ENCODE results near the gene CCDC106. TPM values are rescaled to one million over a fixed set of nuclear protein-coding genes. Genes with fewer than 3 reads are reported as not detected.

Gene CCDC106
- total RNA-seq, 2 experiments from 2014 or later, result 29.0 to 30.1 TPM

- Histone ChIP-seq H3K27ac (ENCODE audit: low read depth, low read length, poor library complexity, severe bottlenecking) (no peak overlapping the region), H3K4me3 (ENCODE audit: low read depth, low read length, poor library complexity, severe bottlenecking) (peak overlapping the region; percentile 98), H3K4me2 (ENCODE audit: low read length) (peak overlapping the region; percentile 100), H3K4me1 (ENCODE audit: insufficient read depth, low read length, poor library complexity, severe bottlenecking) (peaks cover 57% of the 10 kb centered on the region), H3K36me3 (ENCODE audit: insufficient read depth, low read length) (peaks cover 7% of the 10 kb centered on the region; the same call in 1 of the 2 replicates), H2AFZ (ENCODE audit: low read length) (no peak overlapping the region), H3K9me2 (ENCODE audit: insufficient read depth, low read length) (no peaks in the 10 kb centered on the region), H4K20me1 (ENCODE audit: insufficient read depth, low read length) (no peaks in the 10 kb centered on the region), H3K9me3 (ENCODE audit: low read length) (no peaks in the 10 kb centered on the region), H3K79me2 (ENCODE audit: insufficient read depth, low read depth, low read length) (peaks cover 31% of the 10 kb centered on the region)
- TF ChIP-seq CTCF (conservative IDR thresholded peaks at IDR 0.05; ENCODE audit: low read length) (no peak), EZH2phosphoT487 (IDR thresholded peaks at IDR 0.05; ENCODE audit: borderline replicate concordance, low read depth, low read length) (no peak)
- intact Hi-C loops (cut with micrococcal nuclease; ENCODE audit: unreplicated experiment), result no loop called here
- ChIA-PET POLR2A (no interaction called here), CTCF (ENCODE audit: unreplicated experiment) (no interaction called here)
- no TSS peak for BruUV-seq (replicated peaks)
- DNase-seq (ENCODE audit: low spot score), result no peak
These were observed 11.3 kb upstream of the CCDC106 start for GRCh38 chr19:55636723-55637122.

GRCh38 chr19:55637534-55637933 is 10.5 kb upstream of the CCDC106 start:
- no TSS peak for BruUV-seq (replicated peaks)
- POLR2A ChIA-PET, result no interaction called here
- intact Hi-C loops (cut with micrococcal nuclease; ENCODE audit: unreplicated experiment), result no loop called here
- H3K4me3 ChIP-seq (ENCODE audit: low read depth, low read length, poor library complexity, severe bottlenecking), result no peak overlapping the region
- no peaks in the 10 kb centered on the region for H4K20me1 ChIP-seq (ENCODE audit: insufficient read depth, low read length)
- CTCF ChIA-PET (ENCODE audit: unreplicated experiment), result interaction anchor here (0.6 kb wide), 1 partner anchor 13 kb away, joined by 3 read pairs; the partner anchor contains the start of gene ZNF784
- H3K4me2 ChIP-seq (ENCODE audit: low read length), result peak overlapping the region; percentile 24
- no peak overlapping the region for H2AFZ ChIP-seq (ENCODE audit: low read length)
- no peak overlapping the region for H3K27ac ChIP-seq (ENCODE audit: low read depth, low read length, poor library complexity, severe bottlenecking)
- DNase-seq (ENCODE audit: low spot score), result no peak
- no peaks in the 10 kb centered on the region for H3K9me2 ChIP-seq (ENCODE audit: insufficient read depth, low read length)
- TF ChIP-seq EZH2phosphoT487 (IDR thresholded peaks at IDR 0.05; ENCODE audit: borderline replicate concordance, low read depth, low read length) (no peak), CTCF (conservative IDR thresholded peaks at IDR 0.05; ENCODE audit: low read length) (no peak)
- peaks cover 39% of the 10 kb centered on the region for H3K79me2 ChIP-seq (ENCODE audit: insufficient read depth, low read depth, low read length)
- peaks cover 53% of the 10 kb centered on the region for H3K4me1 ChIP-seq (ENCODE audit: insufficient read depth, low read length, poor library complexity, severe bottlenecking)
- no peaks in the 10 kb centered on the region for H3K9me3 ChIP-seq (ENCODE audit: low read length)
- H3K36me3 ChIP-seq (ENCODE audit: insufficient read depth, low read length), result peaks cover 7% of the 10 kb centered on the region; the same call in 1 of the 2 replicates

- Histone ChIP-seq H3K9me3 (ENCODE audit: low read length) (no peaks in the 10 kb centered on the region), H3K79me2 (ENCODE audit: insufficient read depth, low read depth, low read length) (peaks cover 47% of the 10 kb centered on the region), H3K4me2 (ENCODE audit: low read length) (peak overlapping the region; percentile 89), H3K27ac (ENCODE audit: low read depth, low read length, poor library complexity, severe bottlenecking) (peak overlapping the region; percentile 86), H3K4me3 (ENCODE audit: low read depth, low read length, poor library complexity, severe bottlenecking) (peak overlapping the region; percentile 39), H3K4me1 (ENCODE audit: insufficient read depth, low read length, poor library complexity, severe bottlenecking) (peaks cover 57% of the 10 kb centered on the region), H2AFZ (ENCODE audit: low read length) (no peak overlapping the region), H3K9me2 (ENCODE audit: insufficient read depth, low read length) (no peaks in the 10 kb centered on the region), H4K20me1 (ENCODE audit: insufficient read depth, low read length) (no peaks in the 10 kb centered on the region), H3K36me3 (ENCODE audit: insufficient read depth, low read length) (peaks cover 9% of the 10 kb centered on the region)
- peak; percentile 88 for DNase-seq (ENCODE audit: low spot score)
- ChIA-PET CTCF (ENCODE audit: unreplicated experiment) (no interaction called here), POLR2A (interaction anchor here (0.7 kb wide), 1 partner anchor 231 kb away, joined by 6 read pairs; the partner anchor contains the start of gene UBE2S)
- TF ChIP-seq EZH2phosphoT487 (IDR thresholded peaks at IDR 0.05; ENCODE audit: borderline replicate concordance, low read depth, low read length) (no peak), CTCF (conservative IDR thresholded peaks at IDR 0.05; ENCODE audit: low read length) (peak; percentile 87)
- no TSS peak for BruUV-seq (replicated peaks)
- intact Hi-C loops (cut with micrococcal nuclease; ENCODE audit: unreplicated experiment), result no loop called here
These were observed 9.1 kb upstream of the CCDC106 start for GRCh38 chr19:55638864-55639359.

All from OCI-LY7 (cell line).